NCI-H748 treated with DMSO at 0.1 percent for 48 hours (cell line): ENCODE data around the gene ARHGAP18.

ENCODE experiments used
- DNase-seq: peaks from one replicate; lab custom pipeline; 2025; lab: John Stamatoyannopoulos, UW

ARHGAP18 gene

DNA sequence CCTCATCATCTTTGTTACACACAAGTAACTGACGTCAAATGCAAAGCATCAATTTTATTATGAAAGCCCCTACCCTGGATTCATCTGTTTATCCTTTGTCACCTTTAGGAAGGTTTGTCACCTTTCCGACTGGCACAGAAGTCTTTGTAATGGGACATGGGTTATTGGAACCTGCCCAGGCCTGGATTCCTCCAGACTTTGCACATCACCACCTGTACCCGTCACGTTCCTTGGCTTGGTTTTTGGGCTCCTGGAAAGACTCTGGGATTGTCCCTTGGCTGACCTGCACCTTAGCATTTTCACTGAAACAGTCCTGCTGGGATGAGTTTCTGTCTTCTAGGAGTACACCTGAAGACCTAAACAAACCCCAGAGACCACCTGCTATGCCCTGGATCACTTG lies 15.4 kb upstream of the ARHGAP18 start:
- no peak for DNase-seq

DNA sequence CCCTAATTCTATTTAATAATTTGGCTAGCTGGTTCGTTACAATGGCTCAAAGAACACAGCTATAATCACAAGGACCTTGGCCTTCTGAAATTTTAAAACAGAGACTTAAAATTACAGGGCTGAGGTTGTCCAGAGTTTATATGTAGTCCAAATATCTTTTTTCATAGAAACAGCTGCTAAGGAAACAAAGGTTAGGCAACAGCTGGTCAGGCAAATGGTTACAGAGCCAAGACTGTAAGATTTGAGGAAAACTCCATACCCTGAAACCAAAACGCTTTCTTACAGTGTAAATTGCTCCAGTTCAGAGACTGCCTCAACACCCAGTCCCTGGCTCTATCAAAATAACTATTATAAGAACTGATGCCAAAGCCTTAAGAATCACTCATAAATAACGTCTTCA lies 9.7 kb upstream of the ARHGAP18 start:
- no peak for DNase-seq

DNA sequence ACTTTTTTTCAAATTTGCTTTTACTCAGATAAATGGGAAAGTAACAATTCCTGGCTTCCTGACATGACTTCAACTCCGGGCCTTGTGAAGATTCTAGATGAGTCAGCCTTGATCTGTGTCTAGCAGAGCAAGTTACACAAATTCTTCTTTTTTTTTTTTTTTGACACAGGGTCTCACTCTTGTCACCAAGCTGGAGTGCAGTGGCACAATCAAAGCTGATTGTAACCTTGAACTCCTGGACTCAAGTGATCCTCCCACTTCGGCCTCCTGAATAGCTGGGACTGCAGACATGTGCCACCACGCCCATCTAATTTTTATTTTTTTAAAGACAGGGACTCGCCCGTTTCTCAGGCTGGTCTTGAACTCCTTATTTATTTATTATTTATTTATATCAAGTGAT lies 7.3 kb upstream of the ARHGAP18 start:
- no peak for DNase-seq

DNA sequence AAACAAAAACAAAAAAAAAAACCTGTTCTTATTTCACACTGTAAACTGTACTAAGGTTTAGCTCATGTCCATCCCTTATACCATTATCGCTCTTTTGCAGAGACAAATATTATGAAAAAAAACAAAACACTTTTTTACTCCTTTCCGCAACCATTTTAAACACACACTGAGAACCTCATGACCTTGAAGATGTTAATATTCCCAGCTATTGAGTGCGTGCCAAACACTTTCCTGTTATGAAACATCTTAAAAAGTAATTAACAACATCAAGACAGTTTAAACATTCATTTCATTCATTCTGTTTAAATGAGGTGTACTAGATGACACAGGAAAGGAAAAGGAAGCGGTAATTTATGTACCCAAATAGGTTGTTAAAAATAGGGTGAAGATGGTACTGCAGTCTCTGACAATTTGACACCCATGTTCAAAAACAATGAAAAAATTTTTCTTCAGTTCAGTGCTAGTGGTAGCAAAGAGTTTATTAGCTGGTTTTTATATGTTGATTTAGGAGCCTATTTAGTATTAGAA lies 3.9 kb upstream of the ARHGAP18 start:
- DNase-seq = no peak

DNA sequence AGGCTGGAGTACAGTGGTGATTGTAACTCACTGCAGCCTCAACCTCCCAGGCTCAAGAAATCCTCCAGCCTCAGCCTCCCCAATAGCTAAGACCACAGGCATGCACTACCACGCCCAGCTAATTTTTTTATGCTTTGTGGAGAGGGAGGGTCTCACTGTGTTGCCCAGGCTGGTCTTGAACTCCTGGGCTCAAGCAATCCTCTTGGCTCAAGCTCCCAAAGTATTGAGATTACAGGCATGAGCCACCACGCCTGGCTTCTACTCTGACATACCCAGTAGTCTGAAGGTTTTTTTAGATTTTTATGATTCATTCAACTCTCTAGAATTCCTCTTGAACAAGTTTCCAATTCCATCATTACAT lies 1.3 kb upstream of the ARHGAP18 start:
- no peak for DNase-seq

DNA sequence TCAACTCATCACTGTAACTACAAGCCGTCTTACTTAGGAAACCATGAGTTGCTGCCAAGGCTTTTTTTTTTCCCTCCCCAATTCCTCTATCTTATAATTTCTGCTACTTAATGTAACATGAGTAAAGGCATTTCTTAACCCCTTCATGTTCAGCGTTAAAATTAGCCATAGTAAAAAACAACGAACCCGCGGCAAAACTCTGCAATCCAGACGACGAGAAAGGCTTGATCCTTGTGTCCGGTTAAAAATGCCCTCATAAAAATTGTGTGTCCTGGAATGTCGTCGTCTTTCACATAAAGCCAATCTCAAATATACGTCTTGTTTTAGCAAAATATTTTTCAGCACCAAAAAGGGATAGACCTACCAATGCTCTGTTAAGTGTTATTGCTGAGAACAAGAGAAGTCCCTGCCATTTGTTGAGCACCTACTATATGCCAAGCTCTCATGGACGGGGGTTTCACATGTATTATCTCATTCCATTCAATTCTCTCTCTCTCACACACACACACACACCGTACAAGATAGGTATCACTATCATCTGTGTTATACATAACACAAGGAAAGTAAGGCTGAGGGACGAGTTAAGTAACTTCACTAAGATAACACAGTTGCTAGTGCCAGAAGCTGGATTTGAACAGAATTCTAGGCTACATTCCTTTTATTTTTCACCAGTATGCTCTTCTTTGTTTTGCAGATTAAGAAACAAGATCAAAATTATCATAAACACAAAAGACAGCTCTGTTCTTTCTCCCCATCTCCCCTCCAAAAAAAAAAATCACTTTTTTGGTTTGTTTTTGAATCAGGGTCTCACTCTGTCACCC lies 683 bp upstream of the ARHGAP18 start:
- DNase-seq = no peak

DNA sequence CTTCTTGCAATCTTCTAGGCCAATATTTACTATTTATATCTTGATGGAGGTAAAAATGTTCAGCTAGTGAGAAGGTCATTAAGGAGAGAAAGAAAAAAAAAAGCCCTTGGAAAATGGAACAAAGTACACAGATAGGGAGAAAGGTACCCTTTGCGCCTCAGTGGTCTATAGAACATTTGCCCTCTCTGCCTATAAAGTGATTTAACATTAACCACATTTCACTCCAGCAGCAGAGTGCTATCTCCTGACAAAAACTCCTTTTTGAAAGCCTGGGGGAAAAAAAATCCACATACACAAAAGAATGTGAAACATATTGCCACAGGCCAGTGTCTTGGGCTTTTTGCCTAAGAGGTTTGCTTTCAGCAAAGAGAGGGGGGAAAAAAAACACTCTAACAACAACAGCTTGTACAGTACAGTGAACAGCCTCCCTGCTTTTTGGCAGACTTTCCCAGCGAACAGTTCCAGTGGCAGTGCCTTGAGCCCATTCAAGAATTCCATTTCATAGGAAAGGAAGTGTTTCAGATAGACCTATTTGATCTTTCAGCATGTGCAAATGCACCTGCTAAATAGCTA lies 695 bp downstream of the ARHGAP18 start:
- DNase-seq = no peak

DNA sequence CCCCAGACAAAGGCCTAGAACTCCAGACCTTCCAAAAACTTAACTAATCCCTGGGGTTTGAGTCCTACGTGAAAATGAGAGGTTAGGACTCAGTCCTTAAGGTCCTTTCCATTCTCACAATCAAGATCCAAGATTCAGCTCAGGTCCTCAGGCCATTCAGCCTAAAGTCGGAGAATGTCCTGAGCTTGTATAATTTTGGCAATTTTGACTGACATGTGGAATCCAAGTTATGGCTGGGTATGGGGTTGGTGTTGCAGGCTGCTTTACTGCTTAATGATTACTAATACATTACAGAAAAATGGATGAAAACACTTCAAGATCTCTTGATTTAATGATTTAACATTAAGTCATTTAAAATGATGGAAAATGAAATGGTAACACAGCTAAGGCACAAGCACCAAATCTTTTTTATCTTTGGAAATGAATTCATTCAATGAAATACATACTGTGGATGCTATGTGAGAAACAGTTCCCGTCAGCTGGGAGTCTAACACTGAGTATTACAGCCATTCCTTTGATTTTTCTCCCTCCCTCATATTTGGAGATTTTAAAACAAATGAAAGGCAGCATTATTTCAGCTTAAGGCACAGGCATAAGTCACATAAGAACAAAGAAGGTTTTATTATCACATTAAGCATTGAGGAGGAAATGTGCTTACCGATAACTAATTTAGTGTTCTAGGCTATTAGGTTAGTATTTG lies 1.3 kb downstream of the ARHGAP18 start:
- no peak for DNase-seq

DNA sequence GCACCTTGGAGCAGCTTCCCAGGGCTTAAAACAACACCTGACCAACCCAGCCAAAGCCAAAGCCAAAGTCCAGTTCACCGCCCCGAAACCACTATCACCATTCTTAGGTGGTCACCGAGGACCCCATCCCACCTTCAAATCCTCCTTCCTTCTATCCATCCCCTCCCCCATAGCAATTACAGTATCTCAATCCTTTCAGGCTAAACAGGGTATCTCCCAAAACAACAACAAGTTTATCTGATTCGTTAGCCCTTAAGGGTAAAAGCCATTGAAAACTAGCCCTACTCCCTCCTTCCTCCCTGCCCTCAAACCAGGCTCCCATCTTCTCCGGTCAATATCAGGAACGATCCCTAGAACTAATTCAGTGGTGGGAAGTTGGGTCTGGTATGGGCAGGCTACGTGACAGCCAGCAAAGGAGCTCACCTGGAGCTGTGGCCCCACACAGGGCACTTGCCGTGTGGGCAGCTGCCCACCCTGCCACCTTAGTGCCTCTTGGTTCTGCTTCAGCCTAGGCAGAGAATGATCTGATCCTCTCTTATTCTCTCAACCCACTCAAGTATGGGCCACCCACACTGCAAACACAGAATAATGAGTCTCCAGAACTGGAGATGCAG lies 2.0 kb downstream of the ARHGAP18 start:
- DNase-seq = no peak

DNA sequence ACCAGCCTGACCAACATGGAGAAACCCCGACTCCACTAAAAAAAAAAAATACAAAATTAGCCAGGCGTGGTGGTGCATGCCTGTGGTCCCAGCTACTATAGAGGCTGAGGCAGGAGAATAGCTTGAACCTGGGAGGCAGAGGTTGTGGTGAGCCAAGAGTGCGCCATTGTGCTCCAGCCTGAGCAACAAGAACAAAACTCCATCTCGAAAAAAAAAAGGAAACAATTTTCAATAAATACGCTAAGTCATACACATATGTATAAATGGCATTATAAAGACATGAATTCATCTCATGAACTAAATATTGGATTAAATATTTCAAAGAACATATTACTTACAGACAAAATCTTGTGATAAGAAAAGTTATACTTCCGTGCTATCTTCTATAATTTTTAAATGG lies 2.9 kb downstream of the ARHGAP18 start:
- no peak for DNase-seq

DNA sequence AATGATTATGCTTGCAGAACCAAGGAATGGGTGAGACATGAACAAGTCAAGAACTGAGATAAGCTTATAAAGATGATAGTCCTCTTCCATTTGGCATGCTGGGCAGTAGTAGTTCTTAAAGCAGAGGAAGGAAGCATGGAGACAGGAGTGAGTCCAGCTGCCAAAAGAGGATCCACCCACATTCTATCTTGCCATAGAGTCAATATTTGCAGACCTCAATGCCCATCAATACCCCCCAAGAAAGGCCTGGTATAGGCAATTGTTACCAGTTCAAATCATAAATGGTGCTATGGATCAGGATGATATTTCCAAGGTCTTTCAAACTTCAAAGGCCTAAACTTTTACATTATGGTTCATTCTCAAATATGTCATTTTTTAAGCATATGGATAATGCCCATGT lies 4.8 kb downstream of the ARHGAP18 start:
- DNase-seq = no peak

DNA sequence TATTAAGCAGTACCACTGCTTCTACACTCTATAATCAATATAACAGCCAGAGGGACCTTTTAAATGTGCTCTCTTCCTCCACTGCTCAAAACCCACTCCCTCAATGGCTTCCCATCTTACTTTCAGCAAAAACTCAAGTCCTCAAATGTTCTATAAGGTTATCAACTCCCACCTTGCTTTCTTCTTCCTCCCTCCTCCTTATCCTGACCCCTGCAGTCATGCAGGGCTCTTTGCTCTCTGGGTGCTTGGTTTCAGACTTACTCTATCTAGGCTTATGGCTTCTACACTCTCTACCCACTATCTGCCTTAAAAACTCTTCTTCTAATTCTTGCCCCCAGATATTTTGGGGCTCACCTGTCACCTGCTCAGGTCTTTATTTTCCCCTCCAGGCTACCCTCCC lies 5.3 kb downstream of the ARHGAP18 start:
- DNase-seq = no peak

DNA sequence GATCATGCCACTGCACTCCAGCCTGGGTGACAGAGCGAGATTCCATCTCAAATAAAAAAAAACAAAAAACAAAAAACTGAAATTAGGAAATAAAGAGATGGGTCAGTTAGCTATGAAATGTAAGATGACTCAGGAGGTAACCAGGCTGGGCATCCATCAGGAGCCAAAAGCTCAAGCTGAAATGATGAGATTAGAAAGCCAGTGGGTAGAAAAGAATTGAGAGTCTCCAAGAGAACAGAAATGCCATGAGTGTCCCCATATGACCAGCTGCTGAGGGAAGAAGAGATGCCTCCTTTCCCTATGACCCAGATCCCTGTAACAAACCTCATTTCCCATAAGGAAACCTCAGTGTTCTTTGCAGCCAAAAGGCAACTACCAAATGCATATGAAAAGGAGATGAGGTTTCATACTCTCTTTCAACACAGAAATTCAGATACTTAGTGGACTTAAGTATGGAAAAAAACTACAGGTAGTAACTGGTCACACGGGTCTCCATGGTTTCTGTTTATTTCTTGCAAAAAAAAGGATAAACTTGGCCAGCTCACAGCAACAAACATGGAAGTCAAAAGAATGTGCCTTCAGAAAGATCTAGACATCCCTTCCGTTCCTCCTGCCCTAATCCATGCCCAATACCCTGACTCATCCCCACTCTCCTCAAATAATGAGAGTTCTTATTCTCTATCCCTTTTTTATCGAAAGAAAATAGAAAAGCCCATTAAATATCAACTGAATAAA lies 8.1 kb downstream of the ARHGAP18 start:
- no peak for DNase-seq

DNA sequence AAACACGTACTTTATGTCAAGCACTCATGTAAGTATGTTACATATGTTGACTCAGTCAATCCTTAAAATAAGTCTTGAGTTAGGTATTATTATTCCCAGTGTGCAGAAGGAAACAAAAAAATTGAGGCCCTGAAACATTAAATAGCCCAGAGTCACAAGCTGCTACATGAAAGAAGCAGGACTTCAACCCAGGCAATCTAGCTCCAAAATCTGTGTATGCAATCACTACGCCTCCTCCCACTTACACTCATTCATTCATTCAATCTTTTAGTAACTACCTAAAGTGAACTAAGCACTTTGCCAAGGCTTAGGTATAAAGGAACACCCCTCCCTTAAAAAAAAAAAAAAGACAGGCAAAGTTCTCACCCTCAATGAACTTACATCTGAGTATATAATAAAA lies 9.3 kb downstream of the ARHGAP18 start:
- DNase-seq = no peak

DNA sequence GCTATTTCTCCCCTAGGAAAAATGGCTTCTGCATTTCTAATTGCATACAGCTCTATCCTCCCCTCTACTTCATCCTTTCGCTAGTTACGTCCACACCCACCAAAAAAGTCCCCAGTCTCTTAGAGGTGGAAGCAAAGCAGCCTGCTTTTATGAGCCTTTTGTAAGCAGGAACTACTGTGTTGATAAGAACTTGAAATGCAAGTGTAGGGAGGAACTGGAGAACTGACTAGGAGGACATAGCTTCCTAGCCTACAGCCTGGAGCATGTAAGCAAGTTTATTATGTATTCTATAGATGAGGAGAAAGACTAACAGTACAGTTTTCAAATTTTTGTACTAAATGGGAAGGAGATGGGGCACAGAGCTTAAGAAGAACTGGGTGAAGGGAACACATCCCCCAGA lies 10.3 kb downstream of the ARHGAP18 start:
- no peak for DNase-seq

DNA sequence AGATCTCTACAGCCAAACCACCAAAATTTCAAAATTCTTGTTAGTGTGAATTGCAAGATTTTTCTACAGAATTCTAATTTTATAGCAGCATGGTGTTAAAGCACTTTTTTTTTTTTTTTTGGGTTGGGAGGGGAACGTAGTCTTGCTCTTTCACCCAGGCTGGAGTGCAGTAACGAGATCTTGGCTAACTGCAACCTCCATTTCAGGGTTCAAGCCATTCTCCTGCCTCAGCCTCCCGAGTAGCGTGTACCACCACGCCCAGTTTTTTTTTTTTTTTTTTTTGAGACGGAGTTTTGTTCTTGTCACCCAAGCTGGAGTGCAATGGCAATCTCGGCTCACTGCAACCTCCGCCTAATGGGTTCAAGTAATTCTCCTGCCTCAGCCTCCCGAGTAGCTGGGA lies 11.5 kb downstream of the ARHGAP18 start:
- DNase-seq = no peak

DNA sequence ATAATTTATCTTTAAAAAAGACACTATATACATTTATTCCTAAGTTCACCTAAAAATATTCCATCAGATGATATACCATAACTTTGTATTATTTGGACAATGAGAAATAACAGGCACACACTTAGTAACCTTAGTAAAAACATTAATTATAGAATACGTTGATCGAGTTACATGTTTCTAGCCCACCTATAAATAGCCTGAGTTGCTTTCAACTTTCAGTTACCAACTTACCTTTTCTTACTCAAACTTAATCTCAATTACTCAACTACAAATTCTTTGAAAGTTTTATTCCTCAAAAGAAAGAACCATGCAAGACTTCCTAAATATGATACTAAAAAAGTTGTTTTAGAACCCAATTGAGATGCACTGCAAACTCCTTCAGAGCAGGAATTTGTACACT lies 12.2 kb downstream of the ARHGAP18 start:
- DNase-seq = no peak

DNA sequence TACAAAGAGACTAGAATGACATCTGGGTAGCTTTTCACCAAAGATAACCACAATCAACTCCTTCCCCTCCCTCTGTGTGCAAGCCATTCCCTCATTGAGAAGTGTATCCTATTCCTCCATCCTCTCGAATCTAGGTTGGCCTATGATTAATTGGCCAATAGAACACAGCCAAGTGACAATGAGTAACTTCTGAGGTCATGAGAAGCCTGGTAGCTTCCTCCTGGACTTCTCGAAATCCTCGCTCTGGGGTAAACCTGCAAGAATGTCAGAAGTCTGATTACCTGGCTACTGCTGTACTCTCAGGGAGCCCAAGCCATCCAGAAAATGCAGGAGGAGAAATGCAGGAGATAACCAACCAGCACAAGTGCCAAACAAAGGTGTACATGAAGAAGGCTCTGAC lies 13.1 kb downstream of the ARHGAP18 start:
- DNase-seq = no peak

DNA sequence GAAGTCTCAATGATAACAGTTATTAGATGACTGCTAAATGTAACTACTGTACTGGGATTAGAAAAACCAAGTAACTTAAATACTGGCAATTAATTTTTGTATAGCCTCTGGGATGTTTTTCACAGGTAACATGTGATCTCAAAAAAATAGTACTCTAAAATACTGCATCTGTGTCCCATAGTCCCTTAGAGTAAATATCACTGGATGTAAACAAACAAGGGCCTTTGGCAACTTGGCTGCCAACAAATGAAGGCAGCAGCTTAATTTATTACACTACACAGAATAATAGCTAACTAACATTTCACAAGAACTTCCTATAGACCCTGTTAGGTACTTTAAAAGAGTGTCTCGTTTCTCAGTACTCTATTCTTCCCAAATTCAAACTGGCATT lies 14.0 kb downstream of the ARHGAP18 start:
- no peak for DNase-seq

DNA sequence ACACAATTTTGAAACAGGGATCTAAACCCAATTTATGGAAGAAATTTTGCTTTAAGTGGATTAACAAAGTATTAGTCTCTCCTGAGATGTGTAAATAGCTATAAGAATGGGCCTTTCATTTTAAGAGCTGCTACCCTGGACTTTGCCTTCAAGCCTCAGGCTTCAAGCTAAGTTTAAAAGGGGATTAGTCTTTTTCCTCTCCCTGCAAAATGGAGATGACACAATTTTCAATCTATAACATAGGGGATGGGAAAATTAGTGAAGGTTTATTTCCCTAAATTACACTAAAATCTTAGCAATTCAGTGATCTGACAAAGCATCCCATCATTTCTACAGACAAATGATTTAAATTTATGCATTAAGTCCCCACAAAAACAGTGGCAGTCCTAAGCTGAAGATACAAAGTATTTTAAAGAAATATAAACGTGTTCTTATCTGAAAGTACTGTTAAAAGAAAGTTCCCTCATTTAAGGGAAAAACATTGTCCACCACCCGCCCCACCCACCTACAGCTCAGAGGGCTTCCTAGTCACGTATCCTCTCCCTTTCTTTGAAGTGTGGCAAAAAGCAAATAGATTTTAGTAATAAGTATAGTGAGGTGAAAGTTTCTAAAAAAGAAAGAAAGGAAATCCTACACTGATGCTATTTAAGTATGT lies 14.5 kb downstream of the ARHGAP18 start:
- DNase-seq = no peak

DNA sequence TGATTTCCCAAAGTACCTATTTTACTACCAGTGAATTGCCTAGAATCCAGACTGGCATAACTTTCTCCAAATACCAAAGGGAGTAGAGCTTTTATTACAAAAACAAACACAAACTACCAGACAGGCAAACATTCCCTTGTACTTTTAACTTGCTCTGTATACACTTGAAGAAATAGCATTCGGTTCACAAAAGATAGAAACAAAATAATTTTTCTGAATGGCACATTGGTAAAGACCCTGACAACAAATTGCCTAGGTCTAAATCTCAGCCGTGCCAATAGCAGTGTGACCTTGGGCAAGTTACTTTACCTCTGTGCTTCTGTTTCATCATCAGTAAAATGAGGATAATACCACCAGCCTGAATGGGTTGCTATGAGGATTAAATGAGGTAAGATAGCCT lies 15.9 kb downstream of the ARHGAP18 start:
- no peak for DNase-seq

DNA sequence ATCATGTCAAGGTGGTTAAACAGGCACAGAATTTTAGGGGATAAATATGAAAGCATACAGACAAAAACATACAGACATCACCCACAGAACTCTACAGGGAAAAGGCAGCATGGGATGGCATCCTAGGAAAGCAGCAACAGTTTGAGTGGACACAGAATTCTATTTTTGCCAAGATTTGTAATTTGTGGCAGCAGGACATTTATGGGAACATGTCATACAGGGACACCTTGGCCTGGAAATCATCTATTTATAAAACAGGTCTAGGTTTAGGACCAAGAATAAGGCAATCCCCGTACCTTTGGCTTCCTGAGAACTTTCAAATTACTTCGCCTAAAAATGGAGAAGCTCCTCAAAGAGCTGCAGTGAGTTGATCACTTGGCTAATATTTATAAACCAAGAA lies 17.5 kb downstream of the ARHGAP18 start:
- no peak for DNase-seq
